ENCODE data around the gene WAC.

DNA sequence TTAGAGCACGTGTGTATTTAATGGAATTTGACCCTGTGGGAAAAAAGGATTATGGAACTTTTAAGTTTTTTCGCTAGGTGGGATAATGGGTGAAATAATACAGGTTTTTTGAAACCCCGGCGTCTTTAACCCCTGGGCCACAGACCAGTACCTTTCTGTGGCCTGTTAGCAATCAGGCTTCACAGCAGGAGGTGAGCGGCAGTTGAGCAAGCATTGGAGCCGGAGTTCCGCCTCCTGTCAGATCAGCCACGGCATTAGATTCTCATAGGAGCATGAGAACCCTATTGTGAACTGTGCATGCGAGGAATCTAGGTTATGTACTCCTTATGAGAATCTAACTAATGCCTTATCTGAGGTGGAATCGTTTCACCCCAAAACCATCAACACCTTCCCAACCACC, 28.6 kb downstream of the WAC start:
- TF ChIP-seq TBL1XR1 (IDR thresholded peaks at IDR 0.05; ENCODE audit: low read depth, low read length) (no peak), TCF3 (IDR thresholded peaks at IDR 0.05; ENCODE audit: borderline replicate concordance, insufficient read depth, low read depth, low read length) (no peak), EZH2 (IDR thresholded peaks at IDR 0.05; ENCODE audit: borderline replicate concordance, control insufficient read depth, low read depth, low read length) (no peak), ATF2 (IDR thresholded peaks at IDR 0.05; ENCODE audit: low read length) (no peak), IKZF1 (conservative IDR thresholded peaks at IDR 0.05) (no peak), KAT2A (conservative IDR thresholded peaks at IDR 0.05; ENCODE audit: control insufficient read depth, low read depth, low read length) (no peak), EP300 (IDR thresholded peaks at IDR 0.05; ENCODE audit: borderline replicate concordance in 1 of 2, control insufficient read depth in 1 of 2, low read depth in 2 of 2, low read length in 2 of 2) (no peak), POLR2A (IDR thresholded peaks at IDR 0.05; ENCODE audit: low read depth, low read length) (no peak), NR2C2 (IDR thresholded peaks at IDR 0.05; ENCODE audit: borderline replicate concordance, control insufficient read depth, insufficient read length, low read depth) (no peak)
- TF ChIP-seq, protein P1, sequence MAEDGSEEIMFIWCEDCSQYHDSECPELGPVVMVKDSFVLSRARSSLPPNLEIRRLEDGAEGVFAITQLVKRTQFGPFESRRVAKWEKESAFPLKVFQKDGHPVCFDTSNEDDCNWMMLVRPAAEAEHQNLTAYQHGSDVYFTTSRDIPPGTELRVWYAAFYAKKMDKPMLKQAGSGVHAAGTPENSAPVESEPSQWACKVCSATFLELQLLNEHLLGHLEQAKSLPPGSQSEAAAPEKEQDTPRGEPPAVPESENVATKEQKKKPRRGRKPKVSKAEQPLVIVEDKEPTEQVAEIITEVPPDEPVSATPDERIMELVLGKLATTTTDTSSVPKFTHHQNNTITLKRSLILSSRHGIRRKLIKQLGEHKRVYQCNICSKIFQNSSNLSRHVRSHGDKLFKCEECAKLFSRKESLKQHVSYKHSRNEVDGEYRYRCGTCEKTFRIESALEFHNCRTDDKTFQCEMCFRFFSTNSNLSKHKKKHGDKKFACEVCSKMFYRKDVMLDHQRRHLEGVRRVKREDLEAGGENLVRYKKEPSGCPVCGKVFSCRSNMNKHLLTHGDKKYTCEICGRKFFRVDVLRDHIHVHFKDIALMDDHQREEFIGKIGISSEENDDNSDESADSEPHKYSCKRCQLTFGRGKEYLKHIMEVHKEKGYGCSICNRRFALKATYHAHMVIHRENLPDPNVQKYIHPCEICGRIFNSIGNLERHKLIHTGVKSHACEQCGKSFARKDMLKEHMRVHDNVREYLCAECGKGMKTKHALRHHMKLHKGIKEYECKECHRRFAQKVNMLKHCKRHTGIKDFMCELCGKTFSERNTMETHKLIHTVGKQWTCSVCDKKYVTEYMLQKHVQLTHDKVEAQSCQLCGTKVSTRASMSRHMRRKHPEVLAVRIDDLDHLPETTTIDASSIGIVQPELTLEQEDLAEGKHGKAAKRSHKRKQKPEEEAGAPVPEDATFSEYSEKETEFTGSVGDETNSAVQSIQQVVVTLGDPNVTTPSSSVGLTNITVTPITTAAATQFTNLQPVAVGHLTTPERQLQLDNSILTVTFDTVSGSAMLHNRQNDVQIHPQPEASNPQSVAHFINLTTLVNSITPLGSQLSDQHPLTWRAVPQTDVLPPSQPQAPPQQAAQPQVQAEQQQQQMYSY (CRISPR knock-in tag; IDR thresholded peaks at IDR 0.05) = no peak
